ENCODE measurements around the gene PSMD10.

PSMD10 gene

GRCh38 chrX:108072746-108073145 lies 18.6 kb downstream of the PSMD10 start:
- DNase-seq = no peak

GRCh38 chrX:108071578-108071977 lies 19.8 kb downstream of the PSMD10 start:
- DNase-seq = no peak

GRCh38 chrX:108070891-108071290 lies 20.5 kb downstream of the PSMD10 start:
- DNase-seq = no peak

DNA sequence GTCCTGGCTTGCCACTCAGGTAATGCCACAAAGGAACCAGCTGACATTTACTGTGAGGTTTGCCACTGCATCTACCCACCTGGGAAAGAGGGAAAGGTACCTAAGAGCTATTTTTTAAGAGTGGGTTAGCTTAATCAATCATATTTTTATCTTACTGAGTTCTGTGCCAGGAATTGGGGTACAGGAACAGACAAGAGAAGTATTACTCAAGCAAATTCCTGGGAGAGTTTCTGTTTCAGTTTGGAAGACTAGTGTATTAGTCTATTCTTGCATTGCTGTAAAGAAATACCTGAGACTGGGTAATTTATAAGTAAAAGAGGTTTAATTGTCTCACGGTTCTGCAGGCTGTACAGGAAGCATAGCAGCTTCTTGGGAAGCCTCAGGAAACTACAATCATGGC lies 23.2 kb downstream of the PSMD10 start:
- DNase-seq = no peak

GRCh38 chrX:108064613-108065012 lies 26.7 kb downstream of the PSMD10 start:
- DNase-seq = no peak

DNA sequence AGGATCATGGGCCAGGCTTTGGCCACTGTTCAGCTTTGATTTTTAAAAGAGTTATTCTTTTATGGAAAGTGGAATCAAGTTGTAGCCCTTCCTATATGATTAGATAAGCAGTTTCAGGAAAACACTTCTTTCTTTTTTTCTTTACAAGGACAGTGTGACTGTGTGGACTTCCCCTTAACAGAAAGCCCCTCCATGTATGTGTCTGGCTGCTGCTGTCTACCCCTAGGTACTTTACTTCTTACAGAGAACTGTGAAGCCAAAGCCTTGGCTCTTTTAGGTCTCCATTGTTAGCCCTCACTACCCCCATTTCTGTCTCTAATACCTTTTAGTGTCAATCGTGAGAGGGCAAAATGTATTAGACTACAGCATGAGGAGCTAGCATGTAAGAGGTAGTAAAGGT lies 27.3 kb downstream of the PSMD10 start:
- no peak for DNase-seq

- no peak for DNase-seq
Observed at GRCh38 chrX:108059801-108060200, 31.5 kb downstream of the PSMD10 start.

DNA sequence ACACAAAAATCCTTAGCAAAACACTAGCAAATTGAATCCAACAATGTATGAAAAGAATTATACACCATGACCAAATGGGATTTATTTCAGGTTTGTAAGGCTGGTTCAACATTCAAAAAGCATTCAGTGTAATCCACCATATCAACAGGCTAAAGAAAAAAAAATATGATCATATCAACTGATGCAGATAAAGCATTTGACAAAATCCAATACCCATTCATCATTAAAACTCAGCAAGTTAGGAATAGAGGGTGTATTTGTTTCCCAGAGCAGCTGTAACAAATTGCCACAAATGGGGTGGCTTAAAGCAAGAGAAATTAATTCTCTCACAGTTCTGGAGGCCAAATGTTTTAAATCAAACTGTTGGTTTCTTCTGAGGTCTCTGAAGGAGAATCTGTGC lies 35.8 kb downstream of the PSMD10 start:
- no peak for DNase-seq

GRCh38 chrX:108053218-108053617 lies 38.1 kb downstream of the PSMD10 start:
- no peak for DNase-seq

DNA sequence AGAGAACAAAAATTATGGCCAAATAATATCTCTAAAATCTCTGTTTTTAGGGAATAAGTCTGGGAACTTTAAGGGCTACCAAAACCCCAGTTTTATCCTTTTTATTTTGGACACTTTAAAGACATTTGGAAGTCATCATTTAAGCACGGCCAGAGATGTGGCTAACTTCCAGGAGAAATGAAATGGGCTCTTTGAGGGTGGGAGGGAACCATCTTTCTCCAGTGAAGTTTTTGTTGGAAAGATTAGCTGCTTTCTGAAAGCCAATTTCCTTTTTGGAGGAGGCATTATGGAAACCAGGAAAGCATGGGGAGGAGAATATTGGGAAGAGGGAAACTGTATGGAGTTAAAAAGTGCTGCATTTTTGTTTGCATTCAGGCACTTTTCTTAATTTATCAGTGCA lies 41.7 kb downstream of the PSMD10 start:
- DNase-seq = no peak

DNA sequence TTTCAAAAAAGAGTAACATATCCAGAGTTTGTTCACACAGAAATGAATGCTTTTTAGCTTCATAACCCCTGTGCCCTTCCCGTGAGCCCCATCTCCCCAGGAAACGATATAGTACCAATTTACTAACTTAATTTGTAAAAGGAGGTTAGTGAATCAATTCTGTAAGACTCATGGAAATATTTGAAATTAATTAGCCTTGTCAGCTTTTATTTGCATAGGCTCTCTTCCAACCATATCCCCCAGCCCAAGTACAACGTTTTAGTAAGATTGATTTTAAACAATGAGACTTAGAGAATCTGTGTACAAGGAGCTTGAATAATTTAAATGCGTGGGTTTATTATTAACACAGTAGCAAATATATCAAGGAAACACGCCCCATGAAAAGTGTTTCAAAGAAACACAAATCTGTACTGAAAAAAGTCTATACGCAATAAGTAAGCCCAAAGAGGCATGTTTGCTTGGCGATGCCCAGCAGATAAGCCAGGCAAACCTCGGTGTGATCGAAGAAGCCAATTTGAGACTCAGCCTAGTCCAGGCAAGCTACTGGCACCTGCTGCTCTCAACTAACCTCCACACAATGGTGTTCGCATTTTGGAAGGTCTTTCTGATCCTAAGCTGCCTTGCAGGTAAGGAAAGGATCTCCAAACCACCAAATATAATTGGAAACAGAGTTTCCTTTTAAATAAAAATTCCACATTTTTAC lies 46.6 kb downstream of the PSMD10 start, which contains the start of gene VSIG1:
Gene VSIG1 (plus strand): TSS at position 512 of the 703 bp plus-strand sequence. CDS start 66 bp downstream, at position 578.
- no peak for DNase-seq

GRCh38 chrX:108036298-108036973 lies 54.9 kb downstream of the PSMD10 start:
- no peak for DNase-seq

GRCh38 chrX:108034725-108035124 lies 56.6 kb downstream of the PSMD10 start:
- DNase-seq = no peak

Measured in anterior cingulate cortex (tissue), 58 donors.